ENCODE measurements around the gene CAT.

The CAT gene

GRCh38 chr11:34509336-34509876 is 70.7 kb downstream of the CAT start:
- no peak overlapping the region for H3K4me3 ChIP-seq (ENCODE audit: low read length)
- no peaks in the 10 kb centered on the region for H4K20me1 ChIP-seq (ENCODE audit: insufficient read depth, low read length)
- H3K79me2 ChIP-seq (ENCODE audit: low read length) = no peaks in the 10 kb centered on the region
- TF ChIP-seq EZH2 (optimal IDR thresholded peaks at IDR 0.05; ENCODE audit: low read depth, low read length) (no peak), CTCF (IDR thresholded peaks at IDR 0.05; ENCODE audit: low read length) (no peak), EZH2phosphoT487 (IDR thresholded peaks at IDR 0.05; ENCODE audit: low read length) (no peak)
- H3K27ac ChIP-seq (ENCODE audit: low read length) = no peak overlapping the region
- H3K9ac ChIP-seq (ENCODE audit: low read length) = no peak overlapping the region
- H3K4me2 ChIP-seq (ENCODE audit: low read depth, low read length) = no peak overlapping the region
- H2AFZ ChIP-seq (ENCODE audit: low read length) = no peak overlapping the region
- no peaks in the 10 kb centered on the region for H3F3A ChIP-seq (ENCODE audit: insufficient read depth, low read length)
- H3K27me3 ChIP-seq (replicated peaks; ENCODE audit: insufficient read depth, low read length) = no peaks in the 10 kb centered on the region
- no peaks in the 10 kb centered on the region for H3K9me3 ChIP-seq (replicated peaks; ENCODE audit: insufficient read depth, low read length)
- H3K4me1 ChIP-seq (ENCODE audit: low read length) = no peaks in the 10 kb centered on the region
- no peaks in the 10 kb centered on the region for H3K9me2 ChIP-seq (replicated peaks; ENCODE audit: insufficient read depth, low read length)
- H3K36me3 ChIP-seq (replicated peaks; ENCODE audit: insufficient read depth, low read length) = no peaks in the 10 kb centered on the region
- no peak for DNase-seq

DNA sequence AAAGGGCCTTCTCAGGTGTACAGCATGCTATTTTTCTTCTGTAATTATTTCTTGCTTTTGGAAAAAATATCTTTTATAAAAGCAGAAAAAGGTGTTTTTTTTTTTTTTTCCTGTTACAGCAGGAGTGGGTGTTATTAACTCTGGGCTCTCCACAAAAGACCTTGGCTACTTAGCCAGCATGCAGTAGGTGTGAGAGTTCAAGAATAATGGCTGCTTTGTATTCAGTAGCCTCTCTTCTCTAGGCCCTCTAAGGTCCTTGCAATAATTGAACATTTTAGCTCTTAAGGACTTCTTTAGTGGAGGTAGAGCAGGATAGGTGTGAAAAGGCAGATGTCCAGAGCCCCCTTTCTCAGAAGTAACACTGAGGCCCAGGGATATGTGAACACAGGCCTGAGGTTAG is 71.5 kb downstream of the CAT start:
- H3K4me2 ChIP-seq (ENCODE audit: low read depth, low read length) = no peak overlapping the region
- no peak overlapping the region for H3K4me3 ChIP-seq (ENCODE audit: low read length)
- no peaks in the 10 kb centered on the region for H3K9me3 ChIP-seq (replicated peaks; ENCODE audit: insufficient read depth, low read length)
- H3K27me3 ChIP-seq (replicated peaks; ENCODE audit: insufficient read depth, low read length) = no peaks in the 10 kb centered on the region
- H3F3A ChIP-seq (ENCODE audit: insufficient read depth, low read length) = no peaks in the 10 kb centered on the region
- no peaks in the 10 kb centered on the region for H3K79me2 ChIP-seq (ENCODE audit: low read length)
- no peaks in the 10 kb centered on the region for H4K20me1 ChIP-seq (ENCODE audit: insufficient read depth, low read length)
- H3K9ac ChIP-seq (ENCODE audit: low read length) = no peak overlapping the region
- no peaks in the 10 kb centered on the region for H3K4me1 ChIP-seq (ENCODE audit: low read length)
- no peak for TF ChIP-seq CTCF (IDR thresholded peaks at IDR 0.05; ENCODE audit: low read length)
- TF ChIP-seq EZH2phosphoT487 (IDR thresholded peaks at IDR 0.05; ENCODE audit: low read length) = no peak
- no peak for TF ChIP-seq EZH2 (optimal IDR thresholded peaks at IDR 0.05; ENCODE audit: low read depth, low read length)
- no peak for DNase-seq
- no peak overlapping the region for H2AFZ ChIP-seq (ENCODE audit: low read length)
- no peaks in the 10 kb centered on the region for H3K9me2 ChIP-seq (replicated peaks; ENCODE audit: insufficient read depth, low read length)
- no peaks in the 10 kb centered on the region for H3K36me3 ChIP-seq (replicated peaks; ENCODE audit: insufficient read depth, low read length)
- no peak overlapping the region for H3K27ac ChIP-seq (ENCODE audit: low read length)

- Histone ChIP-seq H3K4me2 (ENCODE audit: low read depth, low read length) (no peak overlapping the region), H3K36me3 (replicated peaks; ENCODE audit: insufficient read depth, low read length) (no peaks in the 10 kb centered on the region)
- no peak for TF ChIP-seq CTCF (IDR thresholded peaks at IDR 0.05; ENCODE audit: low read length)
- no peak for TF ChIP-seq EZH2phosphoT487 (IDR thresholded peaks at IDR 0.05; ENCODE audit: low read length)
- TF ChIP-seq EZH2 (optimal IDR thresholded peaks at IDR 0.05; ENCODE audit: low read depth, low read length) = no peak
Measured at GRCh38 chr11:34510673-34511072, 71.9 kb downstream of the CAT start.

More at GRCh38 chr11:34510673-34511072, 71.9 kb downstream of the CAT start:
- H3K79me2 ChIP-seq (ENCODE audit: low read length) = no peaks in the 10 kb centered on the region
- H4K20me1 ChIP-seq (ENCODE audit: insufficient read depth, low read length) = no peaks in the 10 kb centered on the region
- no peaks in the 10 kb centered on the region for H3K9me2 ChIP-seq (replicated peaks; ENCODE audit: insufficient read depth, low read length)
- no peaks in the 10 kb centered on the region for H3K27me3 ChIP-seq (replicated peaks; ENCODE audit: insufficient read depth, low read length)
- no peaks in the 10 kb centered on the region for H3F3A ChIP-seq (ENCODE audit: insufficient read depth, low read length)
- no peak overlapping the region for H3K9ac ChIP-seq (ENCODE audit: low read length)
- H2AFZ ChIP-seq (ENCODE audit: low read length) = no peak overlapping the region
- no peak for DNase-seq
- H3K27ac ChIP-seq (ENCODE audit: low read length) = no peak overlapping the region
- no peaks in the 10 kb centered on the region for H3K4me1 ChIP-seq (ENCODE audit: low read length)
- H3K9me3 ChIP-seq (replicated peaks; ENCODE audit: insufficient read depth, low read length) = no peaks in the 10 kb centered on the region
- H3K4me3 ChIP-seq (ENCODE audit: low read length) = no peak overlapping the region

Data from MM.1S (cell line).